HepG2 (cell line): ENCODE measurements around the gene OVCH1.

Source experiments
- ARID5B ChIP-seq: IDR thresholded peaks from 2 replicates; pipeline ENCODE4 v1.4.0; 2020; ENCODE audit warnings: mild to moderate bottlenecking, missing genetic modification reagents
- RFX3 ChIP-seq: IDR thresholded peaks from 2 replicates; pipeline ENCODE4 v1.6.1; 2016; ENCODE audit warnings: missing biosample characterization, missing genetic modification reagents

DNA sequence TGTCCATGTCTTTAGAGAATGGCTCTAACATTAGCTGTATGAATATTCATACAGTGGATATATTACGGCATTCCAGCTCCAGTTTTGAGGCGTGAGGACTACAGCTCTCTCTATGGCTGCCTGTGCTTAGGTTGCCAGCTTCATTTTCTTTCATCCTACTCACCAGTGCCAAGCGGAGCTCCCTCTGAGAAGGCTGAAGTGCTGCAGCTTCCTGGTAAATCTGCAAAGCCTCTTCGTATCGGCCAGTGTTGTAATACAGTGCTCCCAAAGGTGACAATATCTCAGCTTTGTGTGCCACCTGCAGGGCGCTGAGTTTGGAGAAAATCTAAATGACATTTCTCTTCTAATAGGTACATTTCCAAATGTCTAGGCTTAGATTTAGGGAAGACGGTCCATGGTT is 19.8 kb upstream of the OVCH1 start:
- TF ChIP-seq ARID5B (CRISPR knock-in tag) (no peak), RFX3 (CRISPR knock-in tag) (no peak)
